ENCODE measurements around the gene LRRTM1.

Gene LRRTM1, protein sequence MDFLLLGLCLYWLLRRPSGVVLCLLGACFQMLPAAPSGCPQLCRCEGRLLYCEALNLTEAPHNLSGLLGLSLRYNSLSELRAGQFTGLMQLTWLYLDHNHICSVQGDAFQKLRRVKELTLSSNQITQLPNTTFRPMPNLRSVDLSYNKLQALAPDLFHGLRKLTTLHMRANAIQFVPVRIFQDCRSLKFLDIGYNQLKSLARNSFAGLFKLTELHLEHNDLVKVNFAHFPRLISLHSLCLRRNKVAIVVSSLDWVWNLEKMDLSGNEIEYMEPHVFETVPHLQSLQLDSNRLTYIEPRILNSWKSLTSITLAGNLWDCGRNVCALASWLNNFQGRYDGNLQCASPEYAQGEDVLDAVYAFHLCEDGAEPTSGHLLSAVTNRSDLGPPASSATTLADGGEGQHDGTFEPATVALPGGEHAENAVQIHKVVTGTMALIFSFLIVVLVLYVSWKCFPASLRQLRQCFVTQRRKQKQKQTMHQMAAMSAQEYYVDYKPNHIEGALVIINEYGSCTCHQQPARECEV

DNA sequence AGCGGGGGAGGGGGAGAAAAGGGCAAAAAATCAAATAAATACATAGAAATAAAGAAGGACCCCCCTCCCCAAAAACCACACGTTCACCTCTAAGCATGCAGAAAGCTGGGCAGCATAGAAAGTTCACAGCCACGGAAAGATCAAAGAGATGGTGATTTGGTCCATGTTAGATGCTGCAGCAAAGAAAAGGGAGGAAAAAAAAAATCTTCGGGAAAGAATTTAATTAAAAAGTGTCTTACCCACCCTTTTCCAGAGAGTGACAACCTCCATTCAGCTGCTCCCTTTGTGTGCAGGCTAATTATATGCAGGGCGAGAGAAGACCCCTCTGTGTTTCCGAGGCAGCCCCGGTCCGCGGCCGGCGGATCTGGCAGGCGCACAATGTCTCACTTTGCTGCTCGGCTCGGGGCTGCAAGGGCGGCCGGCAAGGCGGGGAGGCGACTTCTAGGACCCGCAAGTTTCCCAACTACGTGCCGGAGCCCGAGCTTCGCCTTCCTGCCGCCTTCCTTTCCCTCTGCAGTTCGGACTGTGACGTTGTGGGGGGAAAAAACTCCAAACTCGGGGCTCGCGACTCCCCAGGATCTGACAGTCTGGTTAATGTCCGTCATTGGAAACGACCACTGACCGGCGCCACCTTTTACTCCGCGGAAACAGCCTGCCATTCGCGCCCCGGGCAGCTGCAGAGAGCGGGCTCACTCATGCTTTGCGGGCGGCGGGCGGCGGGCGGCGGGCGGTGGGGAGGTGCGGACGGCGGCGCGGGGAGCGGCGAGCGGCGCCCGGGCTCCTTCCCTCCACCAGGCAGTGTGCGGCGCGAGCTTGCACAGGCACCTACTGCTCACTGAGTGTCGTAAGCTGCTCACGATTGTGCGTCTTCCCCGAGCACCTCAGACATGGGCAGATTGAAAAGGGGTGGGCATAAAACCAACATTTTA is at the start of gene LRRTM1:
Gene LRRTM1, minus strand, starts transcription at position 844 of the 929 bp plus-strand sequence. CDS start 933 bp downstream, outside the sequence.
- DNase-seq = no peak

GRCh38 chr2:80351231-80351630 is 46.7 kb upstream of the LRRTM1 start:
- DNase-seq = no peak

- DNase-seq = no peak
These were observed 44.4 kb upstream of the LRRTM1 start for GRCh38 chr2:80348953-80349352.

- DNase-seq = no peak
These were observed 43.5 kb upstream of the LRRTM1 start for GRCh38 chr2:80348078-80348477.

- no peak for DNase-seq
These were observed 35.5 kb upstream of the LRRTM1 start for GRCh38 chr2:80340022-80340421.

DNA sequence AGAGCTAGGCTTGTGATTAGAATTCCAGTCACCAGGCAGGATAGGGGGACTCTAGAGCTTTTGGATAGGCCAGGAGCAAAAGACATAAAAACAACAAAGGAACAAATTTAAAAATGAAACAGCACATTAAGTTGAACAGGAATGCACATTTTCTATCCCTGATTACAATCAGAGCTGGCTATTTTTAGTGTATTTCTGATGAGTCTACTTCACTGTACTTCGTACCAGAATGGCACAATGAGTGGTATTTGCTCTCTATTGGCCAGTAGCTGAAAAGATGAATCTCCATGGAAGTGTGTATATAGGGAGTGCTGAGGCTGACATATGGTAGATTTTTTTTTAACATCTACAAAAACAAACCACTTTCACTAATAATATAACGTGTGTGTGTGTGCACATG is 34.2 kb upstream of the LRRTM1 start:
- DNase-seq = no peak

DNA sequence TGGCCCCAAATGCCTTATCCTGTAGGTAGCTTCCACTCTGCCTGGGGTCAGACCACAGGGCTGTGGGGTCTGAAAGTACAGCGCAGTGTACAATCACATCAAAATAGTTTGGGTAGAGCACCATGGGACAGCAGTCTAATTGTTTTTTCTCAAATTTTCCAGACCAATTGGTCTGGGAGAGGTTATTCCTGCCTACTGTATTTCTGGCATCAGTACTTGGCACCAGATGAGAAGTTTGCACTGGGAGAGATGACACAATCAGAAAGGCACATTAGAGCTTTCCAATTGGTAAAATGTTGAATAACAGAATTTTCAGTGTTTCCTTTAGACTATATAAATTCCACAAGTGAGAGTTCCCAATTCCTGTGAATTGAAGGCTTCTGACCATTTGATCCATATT is 30.9 kb upstream of the LRRTM1 start:
- DNase-seq = no peak

- DNase-seq = no peak
These were observed 29.3 kb upstream of the LRRTM1 start for GRCh38 chr2:80333886-80334285.

DNA sequence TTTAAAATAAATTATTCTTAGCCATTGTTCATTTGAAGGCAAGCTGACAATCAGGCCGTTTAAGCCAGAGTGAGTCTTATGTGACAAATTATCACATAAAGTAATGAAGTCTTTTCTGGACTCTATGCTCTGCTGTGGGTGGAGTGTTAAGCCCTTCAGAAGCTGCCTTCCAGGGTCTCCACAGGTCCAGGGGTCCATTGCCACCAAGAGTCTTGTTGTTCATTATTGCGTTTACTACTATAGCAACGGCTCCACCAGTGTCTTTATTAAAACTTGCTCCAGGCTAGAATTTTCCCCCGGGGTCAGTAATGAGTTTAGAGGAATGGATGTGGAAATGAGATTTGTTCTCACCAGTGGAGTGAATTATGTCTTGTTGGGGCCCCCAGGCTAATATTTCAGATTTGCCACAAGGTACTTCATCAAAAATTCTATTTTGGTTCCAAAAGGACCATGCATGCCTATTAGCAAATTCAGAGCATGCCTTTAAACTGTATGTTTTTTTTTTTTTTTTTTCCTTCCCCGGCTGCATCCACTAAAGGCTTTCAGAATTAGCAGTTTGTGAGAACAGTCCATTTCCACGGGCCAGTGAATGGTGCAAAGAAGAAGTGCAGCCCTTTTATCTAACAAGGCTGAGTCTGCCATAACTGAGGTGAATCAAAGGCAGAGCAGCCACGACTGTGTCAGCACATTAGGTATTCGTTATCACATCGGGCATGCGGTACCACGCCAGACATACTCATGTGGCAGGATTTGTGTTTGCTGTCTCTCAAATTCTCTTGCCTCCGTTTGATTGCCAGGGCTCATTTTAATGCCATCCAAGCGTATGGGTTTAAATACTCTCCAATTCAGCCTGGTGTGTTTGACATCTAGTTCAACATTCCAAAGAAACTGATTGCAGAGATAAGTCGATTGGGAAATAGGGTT is 26.2 kb upstream of the LRRTM1 start:
- no peak for DNase-seq

- DNase-seq = no peak
These were observed 24.9 kb upstream of the LRRTM1 start for GRCh38 chr2:80329491-80329890.

- no peak for DNase-seq
These were observed 23.6 kb upstream of the LRRTM1 start for GRCh38 chr2:80328159-80328571.

- no peak for DNase-seq
These were observed 22.3 kb upstream of the LRRTM1 start for GRCh38 chr2:80326861-80327260.

GRCh38 chr2:80326214-80326613 is 21.7 kb upstream of the LRRTM1 start:
- DNase-seq = peak in 1 of 2 experiments; percentile 46

DNA sequence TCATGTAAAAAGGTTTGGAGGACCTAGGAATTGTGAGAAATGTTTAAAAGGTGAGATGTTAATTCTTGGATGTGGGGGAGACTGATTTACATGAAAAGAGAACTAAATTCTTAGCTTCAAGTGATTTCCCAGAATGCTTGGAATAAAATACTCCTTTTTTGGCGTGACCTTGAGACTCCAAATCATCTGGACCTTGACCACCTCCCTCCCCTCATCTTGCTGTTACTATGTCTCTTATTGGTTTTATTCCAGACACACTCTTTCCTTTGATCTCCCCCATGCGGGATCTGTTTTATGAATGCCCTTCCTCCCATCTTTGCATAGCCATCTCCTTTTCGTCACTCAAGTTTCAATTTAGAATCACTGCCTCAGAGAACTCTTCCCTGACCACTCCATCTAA is 20.0 kb upstream of the LRRTM1 start:
- no peak for DNase-seq

DNA sequence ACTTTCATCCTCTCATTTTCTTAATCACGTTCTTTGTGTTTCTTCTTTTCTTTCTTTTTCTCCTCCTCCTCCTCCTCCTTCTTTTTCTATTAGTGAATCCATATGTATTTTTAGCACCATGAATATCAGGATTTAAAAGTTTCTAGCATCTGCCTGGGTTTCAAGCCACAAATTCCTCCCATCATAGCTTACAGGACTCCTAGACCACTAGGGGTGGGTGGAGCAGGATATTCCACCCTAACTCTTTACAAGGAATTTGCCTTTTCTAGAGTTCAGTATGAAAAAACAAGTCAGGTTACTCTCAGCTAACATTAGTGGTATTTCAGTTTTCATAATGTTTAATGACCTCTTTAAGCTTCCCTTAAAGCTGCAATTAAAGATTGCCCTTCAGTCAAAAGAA is 19.1 kb upstream of the LRRTM1 start:
- no peak for DNase-seq

DNA sequence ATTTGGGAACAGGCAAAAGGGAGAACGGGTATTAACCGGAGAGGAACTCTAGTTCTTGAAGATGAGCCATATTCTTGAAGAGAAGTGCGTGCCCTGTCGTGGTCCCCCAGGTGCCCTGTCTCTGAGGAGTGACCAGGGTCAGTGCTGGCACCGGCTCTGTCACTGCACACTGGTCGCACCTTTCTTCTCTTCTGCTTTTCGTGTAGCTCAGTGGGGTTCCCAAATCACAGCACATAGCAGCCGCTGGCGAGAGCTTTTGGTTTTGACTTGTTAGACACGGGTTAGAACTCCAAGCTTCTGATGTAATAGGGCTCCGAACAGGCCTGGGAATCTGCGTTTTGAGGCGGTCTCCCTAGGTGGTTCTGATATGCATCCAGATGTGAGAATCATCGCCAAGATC is 18.4 kb upstream of the LRRTM1 start:
- no peak for DNase-seq

- DNase-seq = no peak
These were observed 17.9 kb upstream of the LRRTM1 start for GRCh38 chr2:80322311-80322920.

DNA sequence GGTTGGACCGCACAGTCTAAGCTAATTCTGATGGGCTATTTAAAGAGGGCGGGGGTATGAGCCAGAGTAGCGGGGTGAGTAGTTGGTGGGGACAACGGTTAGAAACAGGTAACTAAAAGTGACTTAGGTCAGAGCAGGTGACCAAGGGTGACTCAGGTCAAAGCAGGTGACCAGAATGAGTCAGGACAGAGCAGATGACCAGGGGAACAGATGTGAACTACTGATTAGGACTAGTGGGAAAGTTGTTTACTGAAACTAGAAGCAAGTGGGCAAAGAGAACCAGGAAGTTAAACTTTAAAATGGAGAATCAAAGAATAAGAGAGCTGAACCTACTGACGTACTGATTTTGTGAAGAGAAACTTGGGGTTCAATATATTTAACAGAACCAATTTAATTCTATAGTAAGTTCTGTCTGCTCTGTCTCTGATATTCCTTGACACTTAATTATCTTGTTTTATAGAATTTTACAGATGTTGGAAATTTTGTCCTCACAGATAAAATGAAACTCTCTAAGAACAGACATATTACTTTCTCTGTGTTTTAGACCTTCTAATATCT is 7.8 kb upstream of the LRRTM1 start:
- no peak for DNase-seq

GRCh38 chr2:80311304-80311703 is 6.8 kb upstream of the LRRTM1 start:
- DNase-seq = no peak

DNA sequence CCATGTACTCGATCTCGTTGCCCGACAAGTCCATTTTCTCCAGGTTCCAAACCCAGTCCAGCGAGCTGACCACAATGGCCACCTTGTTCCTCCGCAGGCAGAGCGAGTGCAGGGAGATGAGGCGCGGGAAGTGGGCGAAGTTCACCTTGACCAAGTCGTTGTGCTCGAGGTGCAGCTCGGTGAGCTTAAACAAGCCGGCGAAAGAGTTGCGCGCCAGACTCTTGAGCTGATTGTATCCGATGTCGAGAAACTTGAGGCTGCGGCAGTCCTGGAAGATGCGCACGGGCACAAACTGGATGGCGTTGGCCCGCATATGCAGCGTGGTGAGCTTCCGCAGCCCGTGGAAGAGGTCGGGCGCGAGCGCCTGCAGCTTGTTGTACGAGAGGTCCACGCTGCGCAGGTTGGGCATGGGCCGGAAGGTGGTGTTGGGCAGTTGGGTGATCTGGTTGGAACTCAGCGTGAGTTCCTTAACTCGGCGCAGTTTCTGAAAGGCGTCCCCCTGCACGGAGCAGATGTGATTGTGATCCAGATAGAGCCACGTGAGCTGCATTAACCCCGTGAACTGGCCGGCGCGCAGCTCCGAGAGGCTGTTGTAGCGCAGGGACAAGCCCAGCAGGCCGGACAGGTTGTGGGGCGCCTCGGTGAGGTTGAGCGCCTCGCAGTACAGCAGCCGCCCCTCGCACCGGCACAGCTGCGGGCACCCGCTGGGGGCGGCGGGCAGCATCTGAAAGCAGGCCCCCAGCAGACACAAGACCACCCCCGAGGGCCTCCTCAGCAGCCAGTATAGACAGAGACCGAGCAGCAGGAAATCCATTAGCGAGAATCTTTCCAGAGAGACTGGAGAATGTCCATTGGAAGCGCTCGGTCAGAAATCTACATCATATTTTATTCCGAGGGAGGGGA is 1.3 kb downstream of the LRRTM1 start:
- DNase-seq = no peak
